Left ventricle myocardium inferior (tissue), 1 donor: Measurements from ENCODE around the gene GCNT4. TPM values are rescaled to one million over a fixed set of nuclear protein-coding genes. Genes with fewer than 3 reads are reported as not detected.
"Not testable (repeated sequence)": the region's sequence is repeated elsewhere in the genome, so short reads cannot be mapped to it uniquely, and the experiment has no call there.

Source experiments
- DNase-seq: peaks from one replicate; pipeline ENCODE4 v3.0.0-alpha.2; 2020
- H3K27ac ChIP-seq: fragments of 200-600 bp; replicated peaks from 2 replicates; pipeline ENCODE4 v1.8.0; 2021
- H3K27me3 ChIP-seq: fragments of 200-600 bp; 2 replicates; pipeline ENCODE4 v1.8.0; 2021; ENCODE audit warnings: low read depth
- H3K36me3 ChIP-seq: fragments of 200-600 bp; 2 replicates; pipeline ENCODE4 v1.8.0; 2021
- H3K4me1 ChIP-seq: fragments of 200-600 bp; 2 replicates; pipeline ENCODE4 v1.8.0; 2021
- H3K4me3 ChIP-seq: fragments of 200-600 bp; 2 replicates; pipeline ENCODE4 v1.8.0; 2021; ENCODE audit warnings: mild to moderate bottlenecking, moderate library complexity
- H3K9me3 ChIP-seq: fragments of 200-600 bp; replicated peaks from 2 replicates; pipeline ENCODE4 v1.8.0; 2021
- CTCF ChIP-seq: fragments of 200-600 bp; IDR thresholded peaks from 2 replicates; pipeline ENCODE4 v1.8.0; 2021; ENCODE audit warnings: antibody characterized with exemption, mild to moderate bottlenecking, borderline replicate concordance
- intact Hi-C: fragments of 100-400 bp; cut with micrococcal nuclease; formaldehyde crosslinking; loops from one replicate; pipeline ENCODE4 v1.11.0; 2022
- total RNA-seq: library from RNA; stranded (reverse); fragmentation: NEBNext Ultra II Directional; extraction: Animal tissue kit (Norgen Biotek cat#: 25700); gene quantifications from one replicate; pipeline ENCODE4 v1.2.1, GENCODE V29; 2021
- donor health status: DM: no; HTN: yes; CAD: no; lungs with severe emphysema.

The GCNT4 gene
- total RNA-seq, 1 donor from 2014 or later, result 0.27 TPM

GRCh38 chr5:75088648-75089047 is 36.3 kb upstream of the GCNT4 start:
- intact Hi-C loops, result no loop called here
- H3K4me1 ChIP-seq, result no peaks in the 10 kb centered on the region
- no peak for DNase-seq

GRCh38 chr5:75081510-75081909 is 29.2 kb upstream of the GCNT4 start:
- no peaks in the 10 kb centered on the region for H3K36me3 ChIP-seq

More at GRCh38 chr5:75088648-75089047, 36.3 kb upstream of the GCNT4 start:
- Histone ChIP-seq H3K27ac (no peak overlapping the region), H3K9me3 (no peaks in the 10 kb centered on the region), H3K27me3 (no peaks in the 10 kb centered on the region), H3K4me3 (no peak overlapping the region), H3K36me3 (no peaks in the 10 kb centered on the region)
- TF ChIP-seq CTCF, result no peak

GRCh38 chr5:75079346-75079745 is 27.0 kb upstream of the GCNT4 start:
- H3K27ac ChIP-seq, H3K27me3 ChIP-seq, H3K36me3 ChIP-seq, H3K4me3 ChIP-seq, H3K4me1 ChIP-seq, DNase-seq, H3K9me3 ChIP-seq, intact Hi-C loops: not testable (repeated sequence)

More at GRCh38 chr5:75081510-75081909, 29.2 kb upstream of the GCNT4 start:
- intact Hi-C loops, result no loop called here
- H3K27me3 ChIP-seq, result peaks cover 4% of the 10 kb centered on the region
- DNase-seq, result no peak
- H3K27ac ChIP-seq, result no peak overlapping the region
- H3K4me1 ChIP-seq, result no peaks in the 10 kb centered on the region
- TF ChIP-seq CTCF, result no peak
- no peak overlapping the region for H3K4me3 ChIP-seq
- no peaks in the 10 kb centered on the region for H3K9me3 ChIP-seq

- DNase-seq, result no peak
- no peaks in the 10 kb centered on the region for H3K4me1 ChIP-seq
- no peak overlapping the region for H3K27ac ChIP-seq
- H3K9me3 ChIP-seq, result no peaks in the 10 kb centered on the region
- H3K27me3 ChIP-seq, result peaks cover 4% of the 10 kb centered on the region
- no peaks in the 10 kb centered on the region for H3K36me3 ChIP-seq
- intact Hi-C loops, result no loop called here
- no peak for TF ChIP-seq CTCF
- H3K4me3 ChIP-seq, result no peak overlapping the region
Observed at GRCh38 chr5:75078027-75078426, 25.7 kb upstream of the GCNT4 start.

- TF ChIP-seq CTCF, result no peak
Observed at GRCh38 chr5:75072061-75072460, 19.7 kb upstream of the GCNT4 start.

GRCh38 chr5:75071100-75071499 is 18.7 kb upstream of the GCNT4 start:
- Histone ChIP-seq H3K27me3 (no peaks in the 10 kb centered on the region), H3K4me3 (no peak overlapping the region), H3K4me1 (no peaks in the 10 kb centered on the region), H3K9me3 (no peaks in the 10 kb centered on the region), H3K27ac (no peak overlapping the region), H3K36me3 (no peaks in the 10 kb centered on the region)
- TF ChIP-seq CTCF, result no peak
- no peak for DNase-seq
- intact Hi-C loops, result no loop called here

More at GRCh38 chr5:75072061-75072460, 19.7 kb upstream of the GCNT4 start:
- no peak for DNase-seq
- no peaks in the 10 kb centered on the region for H3K36me3 ChIP-seq
- no peak overlapping the region for H3K27ac ChIP-seq
- H3K4me3 ChIP-seq, result no peak overlapping the region
- peaks cover 1% of the 10 kb centered on the region for H3K27me3 ChIP-seq
- intact Hi-C loops, result no loop called here
- no peaks in the 10 kb centered on the region for H3K9me3 ChIP-seq
- H3K4me1 ChIP-seq, result no peaks in the 10 kb centered on the region
